ENCODE measurements around the gene DOCK10.

Gene DOCK10

DNA sequence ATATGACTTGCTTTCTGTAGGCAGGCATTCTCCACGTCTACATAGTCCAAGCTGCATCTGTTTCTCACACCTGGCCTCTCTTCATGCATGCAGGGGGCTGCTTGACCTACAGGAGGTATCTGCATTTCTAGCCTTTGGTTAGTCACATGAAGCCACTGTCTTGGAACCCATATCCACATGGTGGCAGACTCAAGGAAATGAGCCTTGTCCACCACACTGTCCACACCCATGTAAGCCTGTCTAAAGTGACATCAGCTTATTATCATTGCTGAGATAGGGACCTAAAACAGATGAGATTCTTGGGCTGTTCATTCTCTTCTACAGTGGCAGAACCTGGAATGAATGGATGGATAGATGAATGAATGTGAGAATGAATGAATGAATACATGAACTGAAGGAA is 160.4 kb downstream of the DOCK10 start:
- no peak for DNase-seq (ENCODE audit: low read depth)

DNA sequence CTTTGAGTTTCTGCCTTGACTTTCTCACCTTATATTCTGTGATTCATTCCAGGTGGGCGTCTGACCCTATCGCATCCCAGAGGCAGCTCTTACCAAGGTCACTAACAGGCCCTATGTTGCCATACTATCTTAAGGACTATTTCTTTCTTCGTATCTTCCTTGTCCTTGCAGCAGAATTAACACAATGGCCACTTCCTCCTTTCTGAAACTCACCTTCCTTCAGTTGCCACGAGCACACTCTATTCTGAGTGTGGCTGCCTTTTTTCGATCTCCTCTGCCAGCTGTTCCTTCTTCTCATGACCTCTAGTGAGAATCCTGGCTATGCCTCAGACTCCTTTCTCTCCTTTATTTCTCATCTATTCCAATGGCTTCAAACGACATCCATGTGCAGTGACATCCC is 165.7 kb downstream of the DOCK10 start:
- DNase-seq (ENCODE audit: low read depth): no peak

GRCh38 chr2:224875841-224876240 is 166.4 kb downstream of the DOCK10 start:
- DNase-seq (ENCODE audit: low read depth): no peak

GRCh38 chr2:224875153-224875552 is 167.1 kb downstream of the DOCK10 start:
- DNase-seq (ENCODE audit: low read depth): no peak

GRCh38 chr2:224871813-224872212 is 170.5 kb downstream of the DOCK10 start:
- DNase-seq (ENCODE audit: low read depth): no peak

DNA sequence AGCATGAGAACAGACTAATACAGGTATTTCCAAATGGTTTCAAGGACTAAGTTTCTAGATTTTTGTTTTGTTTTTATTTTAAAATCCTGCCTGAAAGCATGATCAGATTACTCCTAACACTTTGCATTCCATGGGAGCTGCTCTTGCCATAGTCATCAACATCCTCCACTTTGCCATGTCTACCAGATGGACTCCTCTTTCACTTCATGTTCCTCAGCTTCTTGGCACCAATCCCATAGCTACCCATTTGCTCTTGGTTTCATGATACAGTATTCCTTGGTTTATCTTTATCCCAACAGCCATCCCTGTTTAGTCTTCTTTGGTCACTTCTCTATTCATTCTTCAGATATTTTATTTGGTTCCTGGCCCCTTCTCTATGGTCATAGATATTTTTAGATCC is 171.9 kb downstream of the DOCK10 start:
- DNase-seq (ENCODE audit: low read depth): no peak

- no peak for DNase-seq (ENCODE audit: low read depth)
Observed at GRCh38 chr2:224869601-224870233, 172.6 kb downstream of the DOCK10 start.

DNA sequence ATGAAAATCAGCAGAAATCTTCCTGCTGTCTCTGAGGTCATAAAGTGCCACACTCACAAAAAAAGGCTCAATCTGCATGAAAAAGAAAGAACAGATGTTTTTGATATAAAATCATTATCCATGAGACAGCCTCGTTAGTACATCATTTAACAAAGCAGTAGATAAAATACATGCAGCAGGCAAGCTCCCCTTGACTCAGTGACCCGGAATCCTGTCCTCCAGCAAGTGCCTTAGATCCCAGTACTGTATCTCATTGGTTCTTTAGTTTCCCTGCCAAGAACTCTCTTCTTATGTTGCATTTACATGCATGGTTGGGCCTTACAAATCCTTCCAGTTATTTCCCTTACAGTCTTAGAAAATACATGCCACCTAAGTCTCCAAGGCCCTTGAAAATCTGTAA is 177.3 kb downstream of the DOCK10 start:
- DNase-seq (ENCODE audit: low read depth): no peak

DNA sequence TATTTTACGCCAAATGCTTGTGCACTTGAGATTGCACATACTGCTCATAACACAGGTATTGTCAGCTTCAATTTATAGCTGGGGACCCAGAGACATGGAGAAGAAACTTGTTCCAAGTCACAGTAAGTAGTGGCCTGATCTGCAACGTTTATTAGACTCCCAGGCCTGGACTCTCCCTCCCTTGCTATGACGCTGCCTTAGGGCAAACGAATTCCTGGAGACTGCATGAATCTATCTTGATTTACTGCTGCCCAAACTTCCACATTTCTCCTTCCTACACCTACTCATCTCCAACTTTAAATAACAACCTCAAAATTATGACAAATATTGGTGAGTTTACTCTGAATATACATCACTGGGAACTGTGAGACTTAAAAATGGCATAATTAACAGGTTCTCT is 181.0 kb downstream of the DOCK10 start:
- no peak for DNase-seq (ENCODE audit: low read depth)

DNA sequence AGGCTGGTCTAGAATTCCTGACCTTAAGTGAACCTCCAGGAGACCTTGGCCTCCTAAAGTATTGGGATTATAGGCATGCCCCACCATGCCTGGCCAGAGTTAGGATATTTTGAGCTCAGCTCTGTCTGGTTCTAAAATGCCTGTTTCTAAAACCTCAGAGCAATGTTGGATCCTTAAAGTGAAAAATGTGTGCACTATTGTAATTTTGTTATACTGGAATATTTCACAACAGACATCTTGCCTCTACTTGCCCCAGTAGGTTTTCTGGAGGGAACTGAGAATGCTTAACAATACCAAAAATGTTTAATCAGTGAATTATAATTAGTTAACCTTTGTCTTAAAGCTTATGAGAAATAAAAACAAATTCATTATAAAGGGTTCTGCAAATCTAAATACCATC is 181.5 kb downstream of the DOCK10 start:
- DNase-seq (ENCODE audit: low read depth): no peak

DNA sequence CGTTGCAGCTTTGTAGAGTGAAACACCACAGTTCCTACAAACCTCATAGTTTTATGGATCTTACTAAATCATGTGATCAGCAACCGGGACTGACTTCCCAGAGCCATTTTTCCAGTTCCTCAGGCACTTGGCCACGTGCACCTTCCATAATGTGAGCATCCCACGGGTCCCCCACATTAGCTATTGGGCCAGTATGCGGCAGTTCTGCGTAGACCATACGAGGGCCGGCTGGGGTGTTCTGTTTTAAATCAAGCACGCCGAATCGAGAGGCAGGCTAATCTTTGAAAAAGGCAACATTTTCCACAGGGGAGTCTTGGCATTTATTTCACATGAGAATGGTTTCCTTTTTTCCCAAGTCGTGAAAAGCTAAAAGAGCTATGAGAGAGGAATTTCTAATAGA is 190.5 kb downstream of the DOCK10 start:
- DNase-seq (ENCODE audit: low read depth): no peak

- DNase-seq (ENCODE audit: low read depth): no peak
Observed at GRCh38 chr2:224850081-224850480, 192.2 kb downstream of the DOCK10 start.

GRCh38 chr2:224849264-224849663 is 193.0 kb downstream of the DOCK10 start:
- DNase-seq (ENCODE audit: low read depth): no peak

DNA sequence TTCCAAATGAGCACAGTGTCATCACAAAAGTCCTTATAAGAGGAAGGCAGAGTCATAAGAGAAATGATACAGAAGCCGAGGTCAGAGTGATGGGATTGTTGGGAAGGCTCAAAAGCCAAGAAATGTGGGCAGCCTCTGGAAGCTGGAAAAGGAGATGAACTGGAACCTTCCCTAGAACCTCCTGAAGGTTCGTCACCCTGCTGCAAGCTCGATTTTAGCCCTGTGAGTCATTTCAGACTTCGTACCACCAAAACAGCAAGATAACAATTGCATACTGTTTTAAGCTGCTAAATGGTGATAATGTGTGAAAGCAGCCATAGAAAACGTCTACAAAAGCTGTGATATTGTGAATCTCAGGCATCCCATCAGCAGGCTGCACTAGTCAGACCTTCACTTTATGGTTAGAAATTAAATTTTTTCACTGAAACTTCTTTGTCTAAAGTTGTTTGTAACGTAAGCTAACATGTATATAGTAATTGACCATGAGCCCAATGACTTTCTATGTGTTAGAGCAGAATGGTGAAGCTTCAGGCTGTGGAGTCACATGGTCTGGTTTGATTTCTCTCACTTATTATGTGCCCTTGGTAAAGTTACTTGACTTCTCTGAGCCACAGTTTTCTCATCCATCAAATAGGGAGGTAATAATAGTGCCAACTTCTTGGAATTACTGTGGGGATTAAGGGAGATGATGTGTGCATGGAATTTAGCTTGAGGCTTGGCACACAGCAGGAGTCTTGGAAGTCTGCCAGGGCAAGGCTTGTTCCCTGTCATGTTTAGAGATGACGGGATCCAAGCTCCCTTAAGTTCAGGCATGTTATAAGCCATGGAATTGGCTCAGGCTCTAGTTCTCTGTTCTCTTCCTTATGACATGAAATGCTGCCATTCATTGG is 194.1 kb downstream of the DOCK10 start:
- DNase-seq (ENCODE audit: low read depth): no peak

GRCh38 chr2:224847381-224847780 is 194.9 kb downstream of the DOCK10 start:
- no peak for DNase-seq (ENCODE audit: low read depth)

DNA sequence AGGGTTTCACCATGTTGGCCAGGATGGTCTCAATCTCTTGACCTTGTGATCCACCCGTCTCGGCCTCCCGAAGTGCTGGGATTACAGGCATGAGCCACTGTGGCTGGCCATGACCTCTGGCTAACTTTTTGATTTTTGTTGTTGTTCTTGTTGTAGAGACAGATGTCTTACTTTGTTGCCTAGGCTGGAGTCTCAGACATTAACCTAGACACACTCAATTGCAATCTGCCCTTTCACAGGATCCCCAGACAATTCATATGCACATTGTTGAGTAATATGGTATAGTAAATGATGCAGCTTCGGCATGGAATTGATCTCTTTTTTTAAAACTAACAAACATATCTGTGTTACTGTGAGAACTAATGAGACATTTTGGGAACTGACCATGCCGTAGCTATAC is 195.6 kb downstream of the DOCK10 start:
- no peak for DNase-seq (ENCODE audit: low read depth)

GRCh38 chr2:224846161-224846560 is 196.1 kb downstream of the DOCK10 start:
- no peak for DNase-seq (ENCODE audit: low read depth)

DNA sequence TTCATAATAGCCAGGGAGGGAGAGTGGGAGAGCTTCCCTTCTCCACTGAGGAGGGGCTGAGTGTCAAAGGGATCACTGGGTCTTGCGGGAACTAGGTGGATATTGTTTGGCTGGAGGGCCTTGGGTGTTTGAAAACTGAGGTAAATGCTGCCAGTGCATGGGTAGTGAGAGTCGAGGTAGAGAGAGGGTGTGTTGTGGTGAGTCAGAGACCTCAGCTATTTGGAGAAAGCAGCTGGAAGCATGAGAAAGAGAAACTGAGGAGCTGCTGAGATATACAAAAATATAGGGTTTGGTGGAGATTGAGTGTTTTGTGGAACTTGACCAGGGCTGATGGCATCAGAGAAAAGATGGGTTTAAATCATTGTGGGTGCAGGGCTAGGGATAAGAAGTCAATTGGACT is 199.1 kb downstream of the DOCK10 start:
- no peak for DNase-seq (ENCODE audit: low read depth)

- no peak for DNase-seq (ENCODE audit: low read depth)
Observed at GRCh38 chr2:224841910-224842309, 200.4 kb downstream of the DOCK10 start.

DNA sequence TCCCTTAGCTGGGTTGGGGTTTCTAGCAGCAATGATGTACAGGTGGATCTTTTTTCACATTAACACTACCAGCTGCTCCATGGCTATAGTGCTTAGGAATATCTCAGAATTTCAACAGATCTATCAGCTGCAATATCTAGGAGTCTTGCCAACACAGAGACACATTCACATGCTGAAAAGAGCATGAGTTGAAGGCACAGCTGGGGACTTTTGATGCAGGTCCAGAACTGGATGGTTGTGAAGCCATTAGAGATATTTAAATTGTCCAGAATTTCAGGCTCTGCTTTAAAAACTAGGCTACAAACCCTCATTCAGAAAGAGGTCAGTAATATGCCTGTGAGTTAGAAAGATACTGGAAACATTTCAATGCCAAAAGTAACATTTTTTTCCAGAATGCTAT is 203.9 kb downstream of the DOCK10 start:
- DNase-seq (ENCODE audit: low read depth): no peak

DNA sequence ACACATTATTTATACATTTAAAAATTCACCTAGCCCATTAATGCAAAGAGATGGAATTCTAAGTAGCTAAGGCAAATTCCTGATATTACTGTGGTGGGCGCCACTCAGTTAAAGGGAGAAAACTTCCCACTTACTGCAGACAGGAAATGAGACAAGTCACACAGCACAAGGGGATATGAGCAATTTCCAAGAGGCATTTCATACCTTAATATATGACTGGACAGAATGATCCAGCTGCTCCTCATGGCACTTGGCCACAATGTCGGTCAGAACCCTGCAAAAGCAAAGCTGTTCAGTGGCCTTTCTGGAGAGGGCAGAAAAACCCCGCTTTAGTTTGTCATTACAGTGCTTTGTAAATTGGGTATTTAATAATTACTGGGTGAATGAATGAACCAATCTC is 204.7 kb downstream of the DOCK10 start:
- no peak for DNase-seq (ENCODE audit: low read depth)

DNA sequence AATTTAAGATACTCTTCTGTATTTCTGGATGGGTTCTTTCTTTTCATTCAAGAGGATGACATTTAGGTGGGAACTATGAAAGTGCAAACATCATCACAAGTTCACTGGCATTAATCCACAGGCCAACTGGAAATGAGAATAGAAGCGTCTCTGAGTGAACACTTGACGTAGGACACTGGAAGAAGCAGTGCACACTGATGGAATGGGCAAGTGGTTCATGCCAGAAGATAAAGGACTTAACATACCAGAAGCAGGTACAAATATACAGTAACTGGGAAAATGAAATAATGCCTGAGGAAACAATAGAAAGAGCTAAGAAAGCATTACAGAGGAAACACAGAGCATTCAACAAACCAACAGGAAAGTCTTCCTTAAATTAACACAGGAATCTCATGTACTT is 205.2 kb downstream of the DOCK10 start:
- DNase-seq (ENCODE audit: low read depth): no peak

DNA sequence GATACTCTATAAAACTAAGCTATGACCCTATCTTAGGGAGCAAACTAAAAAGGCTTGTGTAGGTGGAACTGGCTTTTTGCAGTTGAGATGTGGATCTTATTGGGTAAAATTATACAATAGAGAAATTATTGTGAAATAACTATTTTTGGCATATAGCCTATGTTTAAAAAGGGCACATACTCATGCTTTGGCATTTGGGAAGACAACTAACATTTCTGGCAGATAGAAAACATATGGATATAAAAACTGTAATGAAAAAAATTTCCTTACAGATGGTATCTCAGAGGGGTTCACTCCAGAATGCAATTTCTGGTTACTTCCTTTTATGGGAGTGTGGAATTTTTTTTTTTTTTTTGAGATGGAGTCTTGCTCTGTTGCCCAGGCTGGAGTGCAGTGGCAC is 206.0 kb downstream of the DOCK10 start:
- DNase-seq (ENCODE audit: low read depth): no peak

- DNase-seq (ENCODE audit: low read depth): no peak
Observed at GRCh38 chr2:224835405-224835804, 206.9 kb downstream of the DOCK10 start.
